ENCODE results near the gene ACER1. TPM values are rescaled to one million over a fixed set of nuclear protein-coding genes. Genes with fewer than 3 reads are reported as not detected.
"Not testable (repeated sequence)": the region's sequence is repeated elsewhere in the genome, so short reads cannot be mapped to it uniquely, and the experiment has no call there.

ACER1 gene
- polyA plus RNA-seq, 1 donor from 2014 or later, result not detected

- peaks cover 2 to 16% (median 11%) of the 10 kb centered on the region in 3 donors for H3K9me3 Mint-ChIP-seq
- H3K27ac Mint-ChIP-seq, result no peak overlapping the region
- H3K4me3 Mint-ChIP-seq, result no peak overlapping the region
- H3K36me3 Mint-ChIP-seq, result peaks cover 2% of the 10 kb centered on the region
- H3K4me1 Mint-ChIP-seq, result no peaks in the 10 kb centered on the region
- no peaks in the 10 kb centered on the region for H3K27me3 Mint-ChIP-seq
These were observed 46.7 kb downstream of the ACER1 start for GRCh38 chr19:6286676-6287075.

DNA sequence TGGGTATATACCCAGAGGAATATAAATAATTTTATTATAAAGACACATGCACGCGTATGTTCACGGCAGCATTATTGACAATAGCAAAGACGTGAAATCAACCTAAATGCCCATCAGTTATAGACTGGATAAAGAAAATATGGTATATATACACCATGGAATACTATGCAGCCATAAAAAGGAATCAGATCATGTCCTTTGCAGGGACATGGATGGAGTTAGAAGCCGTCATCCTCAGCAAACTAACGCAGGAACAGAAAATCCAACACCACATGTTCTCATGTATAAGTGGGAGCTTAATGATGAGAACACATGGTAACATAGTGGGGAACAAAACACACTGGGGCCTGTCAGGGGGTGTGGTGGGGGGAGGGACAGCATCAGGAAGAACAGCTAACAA, 51.0 kb downstream of the ACER1 start:
- Mint-ChIP-seq H3K4me1 (peaks cover 7 to 18% (median 18%) of the 10 kb centered on the region in 3 donors), H3K4me3 (peak overlapping the region in 1 of 4 donors; percentile 78), H3K27ac (peak overlapping the region in 2 of 3 donors; percentile 46 to 60)
- not testable (repeated sequence) for H3K9me3 Mint-ChIP-seq, H3K36me3 Mint-ChIP-seq, H3K27me3 Mint-ChIP-seq

DNA sequence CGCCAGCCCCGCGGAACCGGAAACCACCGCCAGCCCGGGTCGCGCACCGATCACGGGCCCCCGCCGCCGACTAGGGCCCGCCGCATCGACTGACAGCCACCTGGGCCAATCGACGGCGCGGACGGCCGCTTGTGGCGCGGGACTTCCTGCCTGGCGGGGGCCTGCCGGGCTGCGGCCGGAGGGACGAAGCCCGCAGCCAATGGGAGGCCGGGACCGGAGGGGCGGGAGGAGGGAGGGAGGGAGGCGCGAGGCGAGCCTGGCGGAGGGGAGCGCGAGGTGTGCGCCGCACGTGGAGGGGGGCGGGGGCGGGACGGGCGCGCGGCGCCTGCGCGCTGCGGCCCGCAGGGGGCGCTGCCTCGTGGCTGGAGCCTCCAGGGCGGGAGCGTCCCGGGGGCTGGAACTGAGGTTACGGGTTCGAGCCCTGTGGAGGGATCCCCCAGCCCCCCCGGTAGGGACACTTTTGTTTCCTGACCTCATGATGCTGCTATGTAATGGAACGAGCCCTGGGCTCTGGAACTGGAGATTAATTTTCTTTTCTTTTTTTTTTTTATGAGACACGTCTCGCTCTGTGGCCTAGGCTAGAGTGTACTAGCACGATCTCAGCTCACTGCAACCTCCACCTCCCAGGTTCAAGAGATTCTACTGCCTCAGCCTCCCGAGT, 53.4 kb downstream of the ACER1 start, which contains the start of gene MLLT1:
TSS of gene MLLT1 (minus strand) at position 45 of the 661 bp plus-strand sequence. CDS start 191 bp downstream, outside the sequence.
- H3K36me3 Mint-ChIP-seq, result no peaks in the 10 kb centered on the region
- no peaks in the 10 kb centered on the region for H3K9me3 Mint-ChIP-seq
- no peaks in the 10 kb centered on the region for H3K27me3 Mint-ChIP-seq
- peak within 1 kb of the TSS; percentile 81 to 89 (median 84) for H3K27ac Mint-ChIP-seq
- peak within 1 kb of the TSS; percentile 78 to 95 (median 89) for H3K4me3 Mint-ChIP-seq
- H3K4me1 Mint-ChIP-seq, result peaks cover 18 to 32% (median 26%) of the 10 kb centered on the region in 3 donors

- H3K36me3 Mint-ChIP-seq, result no peaks in the 10 kb centered on the region
- H3K4me1 Mint-ChIP-seq, result peaks cover 18 to 32% (median 26%) of the 10 kb centered on the region in 3 donors
- peak overlapping the region; percentile 37 to 78 (median 72) for H3K4me3 Mint-ChIP-seq
- no peaks in the 10 kb centered on the region for H3K27me3 Mint-ChIP-seq
- no peaks in the 10 kb centered on the region for H3K9me3 Mint-ChIP-seq
- H3K27ac Mint-ChIP-seq, result no peak overlapping the region
These were observed 53.8 kb downstream of the ACER1 start for GRCh38 chr19:6279620-6279930.

GRCh38 chr19:6278740-6279619, 54.4 kb downstream of the ACER1 start:
- Mint-ChIP-seq H3K27ac (peak overlapping the region; percentile 80 to 89 (median 84)), H3K36me3 (no peaks in the 10 kb centered on the region), H3K4me1 (peaks cover 18 to 32% (median 26%) of the 10 kb centered on the region in 3 donors), H3K27me3 (no peaks in the 10 kb centered on the region), H3K9me3 (no peaks in the 10 kb centered on the region), H3K4me3 (peak overlapping the region; percentile 74 to 95 (median 89))

DNA sequence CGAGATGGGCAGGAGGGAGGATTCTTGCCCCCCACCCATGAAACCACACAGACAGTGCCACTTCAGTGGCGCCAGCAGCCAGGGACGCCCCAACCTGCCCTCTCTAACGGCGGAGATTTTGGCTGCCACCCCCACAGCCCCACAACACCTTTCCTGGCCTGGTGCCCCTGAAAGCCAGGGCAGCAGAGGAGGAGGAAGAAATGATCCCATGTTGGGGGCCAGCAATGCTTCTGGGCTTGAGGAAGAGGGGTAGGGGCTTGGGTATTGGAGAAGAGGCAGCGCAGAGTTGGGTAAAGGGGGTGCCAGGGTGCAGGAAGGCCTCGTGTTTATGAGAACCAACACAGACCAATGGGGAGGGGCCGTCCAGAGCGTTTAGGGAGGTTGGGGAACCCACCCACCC, 55.4 kb downstream of the ACER1 start:
- H3K4me3 Mint-ChIP-seq, result peak overlapping the region; percentile 36 to 95 (median 84)
- H3K9me3 Mint-ChIP-seq, result no peaks in the 10 kb centered on the region
- peak overlapping the region in 2 of 3 donors; percentile 80 to 89 for H3K27ac Mint-ChIP-seq
- H3K4me1 Mint-ChIP-seq, result peaks cover 18 to 32% (median 27%) of the 10 kb centered on the region in 3 donors
- no peaks in the 10 kb centered on the region for H3K27me3 Mint-ChIP-seq
- H3K36me3 Mint-ChIP-seq, result no peaks in the 10 kb centered on the region

GRCh38 chr19:6276447-6276846, 57.0 kb downstream of the ACER1 start:
- Mint-ChIP-seq H3K27me3 (no peaks in the 10 kb centered on the region), H3K36me3 (no peaks in the 10 kb centered on the region), H3K4me3 (peak overlapping the region in 2 of 4 donors; percentile 70 to 74), H3K27ac (peak overlapping the region in 2 of 3 donors; percentile 38 to 89), H3K9me3 (no peaks in the 10 kb centered on the region), H3K4me1 (peaks cover 18 to 38% (median 31%) of the 10 kb centered on the region in 3 donors)

DNA sequence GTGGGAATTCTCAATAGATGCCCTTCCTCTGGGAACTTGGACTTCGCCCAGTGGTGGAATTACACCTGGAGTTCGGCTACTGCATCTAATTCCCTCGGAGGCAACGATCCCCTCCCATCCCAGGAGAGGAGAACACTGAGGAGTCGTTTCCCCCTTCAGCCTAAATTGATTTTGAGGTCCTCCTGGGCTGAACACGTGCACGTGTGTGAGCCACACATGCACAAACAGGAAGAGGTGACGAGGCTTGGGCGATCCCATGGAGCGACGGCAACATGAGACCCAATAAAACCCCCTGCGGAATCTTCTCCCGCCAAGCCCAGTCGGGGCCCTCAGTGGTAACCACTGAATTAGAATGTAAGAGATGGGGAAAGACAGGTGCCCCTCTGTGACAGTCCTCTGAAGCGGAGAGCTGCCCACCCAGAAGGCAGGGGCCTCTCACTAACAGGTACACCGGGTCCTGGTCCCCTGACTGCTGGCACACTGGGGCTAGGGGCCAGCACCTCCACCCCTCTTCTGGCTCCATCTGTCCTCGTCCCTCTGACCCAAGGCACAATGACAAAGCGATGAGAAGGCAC, 58.2 kb downstream of the ACER1 start:
- H3K27me3 Mint-ChIP-seq, result no peaks in the 10 kb centered on the region
- peak overlapping the region in 1 of 4 donors; percentile 61 for H3K4me3 Mint-ChIP-seq
- peaks cover 3% of the 10 kb centered on the region for H3K36me3 Mint-ChIP-seq
- H3K27ac Mint-ChIP-seq, result peak overlapping the region in 1 of 3 donors; percentile 35
- peaks cover 18 to 36% (median 32%) of the 10 kb centered on the region in 3 donors for H3K4me1 Mint-ChIP-seq
- no peaks in the 10 kb centered on the region for H3K9me3 Mint-ChIP-seq

DNA sequence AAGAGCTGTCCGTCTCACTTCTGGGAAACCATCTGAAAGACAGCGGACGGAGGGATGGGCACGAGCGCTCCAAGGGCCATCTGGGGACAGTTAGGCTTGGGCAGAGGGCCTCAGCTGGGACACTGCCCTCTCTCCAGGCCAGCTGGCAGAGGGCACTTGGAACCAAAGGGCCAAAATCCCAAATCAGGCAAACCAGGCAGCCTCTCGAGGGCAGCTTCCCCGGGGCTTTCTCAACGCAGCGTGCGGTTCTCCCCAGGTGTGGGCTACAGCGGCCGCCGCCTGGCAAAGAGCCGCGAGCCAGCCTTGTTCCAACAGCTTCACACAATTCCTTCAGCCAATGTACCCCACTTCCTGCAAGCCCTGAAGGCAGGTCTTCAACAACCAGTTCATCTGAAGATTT, 58.7 kb downstream of the ACER1 start:
- Mint-ChIP-seq H3K4me1 (peaks cover 18 to 36% (median 32%) of the 10 kb centered on the region in 3 donors), H3K27ac (no peak overlapping the region)

GRCh38 chr19:6273701-6274601, 59.5 kb downstream of the ACER1 start:
- Mint-ChIP-seq H3K4me1 (peaks cover 18 to 34% (median 31%) of the 10 kb centered on the region in 3 donors), H3K9me3 (no peaks in the 10 kb centered on the region), H3K4me3 (peak overlapping the region in 3 of 4 donors; percentile 35 to 60 (median 47)), H3K36me3 (peaks cover 3% of the 10 kb centered on the region), H3K27me3 (no peaks in the 10 kb centered on the region), H3K27ac (no peak overlapping the region)

More for the DNA sequence above, 58.7 kb downstream of the ACER1 start:
- Mint-ChIP-seq H3K9me3 (no peaks in the 10 kb centered on the region), H3K4me3 (peak overlapping the region in 2 of 4 donors; percentile 35 to 60), H3K27me3 (no peaks in the 10 kb centered on the region), H3K36me3 (peaks cover 3% of the 10 kb centered on the region)

- H3K36me3 Mint-ChIP-seq, result peaks cover 3% of the 10 kb centered on the region
- no peaks in the 10 kb centered on the region for H3K27me3 Mint-ChIP-seq
- H3K4me1 Mint-ChIP-seq, result peaks cover 17 to 25% (median 22%) of the 10 kb centered on the region in 3 donors
- H3K4me3 Mint-ChIP-seq, result peak overlapping the region in 1 of 4 donors; percentile 20
- H3K9me3 Mint-ChIP-seq, result no peaks in the 10 kb centered on the region
- no peak overlapping the region for H3K27ac Mint-ChIP-seq
These were observed 60.4 kb downstream of the ACER1 start for GRCh38 chr19:6272913-6273600.

GRCh38 chr19:6272411-6272791, 61.0 kb downstream of the ACER1 start:
- Mint-ChIP-seq H3K4me1 (peaks cover 11 to 20% (median 16%) of the 10 kb centered on the region in 3 donors), H3K4me3 (no peak overlapping the region), H3K27me3 (no peaks in the 10 kb centered on the region), H3K9me3 (no peaks in the 10 kb centered on the region), H3K27ac (no peak overlapping the region), H3K36me3 (peaks cover 3% of the 10 kb centered on the region)

- H3K4me1 Mint-ChIP-seq, result peaks cover 11 to 15% (median 13%) of the 10 kb centered on the region in 3 donors
- no peaks in the 10 kb centered on the region for H3K9me3 Mint-ChIP-seq
- H3K4me3 Mint-ChIP-seq, result no peak overlapping the region
- no peaks in the 10 kb centered on the region for H3K27me3 Mint-ChIP-seq
- H3K27ac Mint-ChIP-seq, result no peak overlapping the region
- peaks cover 3% of the 10 kb centered on the region for H3K36me3 Mint-ChIP-seq
These were observed 61.5 kb downstream of the ACER1 start for GRCh38 chr19:6271721-6272410.
